ENCODE measurements around the gene CERS1. TPM values are rescaled to one million over a fixed set of nuclear protein-coding genes. Genes with fewer than 3 reads are reported as not detected.

Gene CERS1
- total RNA-seq, 1 donor: 1.3 TPM

DNA sequence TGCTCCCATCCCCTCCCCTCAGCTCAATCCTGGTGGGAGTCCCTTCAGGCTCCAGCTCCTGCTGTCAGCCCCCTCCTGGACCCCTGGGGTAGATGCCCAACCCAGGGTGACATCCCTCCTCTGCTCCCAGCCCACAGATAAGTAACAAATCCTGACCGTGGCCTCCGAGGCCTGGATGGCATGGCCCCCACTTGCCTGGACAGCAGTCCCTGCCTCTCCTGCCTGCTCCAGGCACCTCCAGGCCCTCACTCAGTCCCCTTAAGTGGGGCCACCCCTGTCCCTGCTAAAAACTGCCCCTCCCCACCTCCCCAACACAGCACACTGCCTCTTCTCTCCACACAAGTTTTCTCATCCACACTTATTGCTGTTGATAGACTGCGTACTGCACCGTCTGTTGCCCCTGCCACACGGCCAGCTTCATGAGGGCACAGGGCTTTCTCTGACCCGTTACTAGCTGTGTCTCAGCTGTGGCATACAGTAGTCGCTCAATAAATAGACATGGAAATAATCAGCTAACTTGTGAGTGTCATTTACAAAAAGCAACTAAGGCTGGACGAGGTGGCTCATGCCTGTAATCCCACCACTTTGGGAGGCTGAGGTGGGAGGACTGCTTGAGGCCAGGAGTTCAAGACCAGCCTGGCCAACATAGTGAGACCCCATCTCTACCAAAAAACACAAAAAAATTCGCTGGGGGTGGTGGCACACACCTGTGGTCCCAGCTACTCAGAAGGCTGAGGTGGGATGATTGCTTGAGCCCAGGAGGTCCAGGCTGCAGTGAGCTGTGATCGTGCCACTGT lies 5.8 kb downstream of the CERS1 start:
- no peak for DNase-seq (ENCODE audit: low read depth)
- TF ChIP-seq, protein P1, sequence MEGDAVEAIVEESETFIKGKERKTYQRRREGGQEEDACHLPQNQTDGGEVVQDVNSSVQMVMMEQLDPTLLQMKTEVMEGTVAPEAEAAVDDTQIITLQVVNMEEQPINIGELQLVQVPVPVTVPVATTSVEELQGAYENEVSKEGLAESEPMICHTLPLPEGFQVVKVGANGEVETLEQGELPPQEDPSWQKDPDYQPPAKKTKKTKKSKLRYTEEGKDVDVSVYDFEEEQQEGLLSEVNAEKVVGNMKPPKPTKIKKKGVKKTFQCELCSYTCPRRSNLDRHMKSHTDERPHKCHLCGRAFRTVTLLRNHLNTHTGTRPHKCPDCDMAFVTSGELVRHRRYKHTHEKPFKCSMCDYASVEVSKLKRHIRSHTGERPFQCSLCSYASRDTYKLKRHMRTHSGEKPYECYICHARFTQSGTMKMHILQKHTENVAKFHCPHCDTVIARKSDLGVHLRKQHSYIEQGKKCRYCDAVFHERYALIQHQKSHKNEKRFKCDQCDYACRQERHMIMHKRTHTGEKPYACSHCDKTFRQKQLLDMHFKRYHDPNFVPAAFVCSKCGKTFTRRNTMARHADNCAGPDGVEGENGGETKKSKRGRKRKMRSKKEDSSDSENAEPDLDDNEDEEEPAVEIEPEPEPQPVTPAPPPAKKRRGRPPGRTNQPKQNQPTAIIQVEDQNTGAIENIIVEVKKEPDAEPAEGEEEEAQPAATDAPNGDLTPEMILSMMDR (IDR thresholded peaks at IDR 0.05; ENCODE audit: insufficient read depth, low read depth, low read length): no peak

DNA sequence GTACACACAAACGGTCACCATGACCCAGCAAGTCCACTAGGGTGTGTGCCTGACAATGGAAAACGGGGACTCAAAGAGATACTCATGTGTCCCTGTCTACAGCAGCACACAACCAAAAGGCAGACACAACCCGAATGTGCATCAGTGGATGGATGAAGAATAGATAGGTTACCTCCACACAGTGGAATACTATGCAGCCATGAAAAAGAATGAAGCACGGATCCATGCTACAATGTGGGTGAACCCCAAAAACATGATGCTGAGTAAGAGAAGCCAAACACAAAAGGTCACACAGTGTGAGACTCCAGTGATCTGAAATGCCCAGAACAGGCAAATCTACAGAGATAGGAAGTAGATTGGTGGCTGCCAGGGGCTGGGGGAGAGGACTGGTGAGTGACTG lies 9.0 kb downstream of the CERS1 start:
- DNase-seq (ENCODE audit: low read depth): no peak
- TF ChIP-seq, protein P1 (IDR thresholded peaks at IDR 0.05; ENCODE audit: insufficient read depth, low read depth, low read length): no peak
- no peak overlapping the region for H3K4me3 ChIP-seq (ENCODE audit: low read depth, low read length)

More for the DNA sequence above, 5.8 kb downstream of the CERS1 start:
- no peak overlapping the region for H3K4me3 ChIP-seq (ENCODE audit: low read depth, low read length)

DNA sequence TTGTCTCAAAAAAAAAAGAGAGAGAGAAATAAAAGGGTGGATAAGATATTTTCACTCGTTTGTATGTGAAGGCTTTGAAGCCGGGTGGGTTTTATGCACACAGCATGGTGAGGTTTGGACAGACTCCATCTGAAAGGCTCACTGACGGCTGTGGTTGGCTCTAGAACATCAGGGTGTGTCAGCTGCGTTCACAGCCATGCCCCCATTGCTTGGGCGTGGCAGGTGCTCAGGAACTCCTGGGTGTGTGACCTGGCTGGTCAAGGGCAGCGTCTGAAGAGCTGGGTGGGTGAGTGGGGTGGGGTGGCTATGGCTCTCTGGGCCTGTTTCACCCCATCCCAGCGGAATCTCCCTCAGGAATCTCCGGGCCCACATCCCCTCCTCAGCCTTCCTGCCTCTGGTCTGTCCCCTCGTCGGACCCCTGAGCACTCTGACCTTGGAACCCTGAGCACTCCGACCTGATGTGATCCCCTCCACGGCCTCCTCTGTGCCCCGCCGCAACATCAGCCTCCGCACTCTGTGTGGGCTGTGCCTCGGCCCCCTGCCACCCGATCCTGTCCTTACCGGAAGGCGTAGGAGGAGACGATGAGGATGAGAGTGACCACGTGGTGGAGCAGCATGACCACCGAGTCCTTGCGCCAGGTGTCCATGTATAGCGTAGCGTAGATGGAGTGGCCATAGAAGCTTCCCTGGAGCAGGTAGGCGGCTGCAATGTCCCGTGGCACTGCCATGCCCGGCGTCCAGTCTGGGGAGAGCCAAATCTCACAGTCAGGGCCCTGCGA lies 12.2 kb downstream of the CERS1 start:
- H3K4me3 ChIP-seq (ENCODE audit: low read depth, low read length): no peak overlapping the region
- no peak for DNase-seq (ENCODE audit: low read depth)
- TF ChIP-seq, protein P1 (IDR thresholded peaks at IDR 0.05; ENCODE audit: insufficient read depth, low read depth, low read length): no peak

DNA sequence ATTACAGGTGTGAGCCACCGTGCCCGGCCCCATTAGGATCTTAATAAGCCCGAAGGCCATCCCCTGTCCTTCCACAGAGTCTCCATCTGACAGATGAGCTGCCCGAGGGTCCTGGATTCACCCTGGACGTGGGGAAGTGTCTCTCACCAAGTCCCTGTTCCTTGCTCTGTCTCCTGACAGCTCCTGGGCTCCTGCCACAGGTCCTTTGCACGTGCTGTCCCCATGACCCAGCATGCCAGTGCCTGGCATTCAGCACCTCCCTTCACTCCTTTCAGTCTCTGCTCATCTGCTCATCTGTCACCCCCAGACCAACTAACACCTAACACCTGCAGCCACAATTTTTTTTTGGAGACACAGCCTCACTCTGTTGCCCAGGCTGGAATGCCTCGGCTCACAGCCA lies 14.5 kb downstream of the CERS1 start:
- H3K4me3 ChIP-seq (ENCODE audit: low read depth, low read length): no peak overlapping the region
- DNase-seq (ENCODE audit: low read depth): no peak
- TF ChIP-seq, protein P1 (IDR thresholded peaks at IDR 0.05; ENCODE audit: insufficient read depth, low read depth, low read length): no peak

DNA sequence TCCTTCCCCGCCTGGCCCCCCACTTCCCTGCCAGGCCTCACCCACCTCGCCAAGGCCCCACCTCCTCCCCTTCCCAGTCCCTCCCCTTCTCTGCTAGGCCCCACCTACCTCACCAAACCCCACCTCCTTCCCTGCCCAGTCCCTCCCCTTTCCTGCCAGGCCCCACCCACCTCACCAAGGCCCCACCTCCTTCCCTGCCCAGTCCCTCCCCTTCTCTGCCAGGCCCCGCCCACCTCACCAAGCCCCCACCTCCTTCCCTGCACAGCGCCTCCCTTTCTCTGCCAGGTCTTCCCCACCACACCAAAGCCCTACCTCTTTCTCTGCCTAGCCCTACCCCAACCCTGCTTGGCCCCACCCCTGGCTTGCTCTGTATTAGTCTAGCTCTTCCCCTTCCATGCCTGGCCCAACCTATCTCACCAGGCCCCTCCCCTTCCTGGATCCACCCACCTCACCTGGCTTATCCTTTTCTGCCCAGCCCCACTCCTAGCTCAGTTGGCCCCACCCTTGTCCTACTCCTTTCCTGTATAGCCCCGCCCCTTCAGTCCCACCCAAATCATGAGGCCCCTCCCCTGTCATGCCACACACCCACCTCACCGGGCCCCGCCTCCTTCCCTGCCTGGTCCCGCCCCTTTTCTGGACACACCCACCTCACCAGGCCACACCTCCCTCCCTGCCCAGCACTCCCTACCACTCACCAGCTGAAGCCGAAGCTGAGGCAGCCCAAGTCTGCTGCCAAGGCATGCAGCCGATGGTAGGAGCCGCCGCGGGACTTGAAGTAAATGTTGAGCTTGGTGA lies 16.2 kb downstream of the CERS1 start:
- no peak for DNase-seq (ENCODE audit: low read depth)

More for the DNA sequence above, 16.2 kb downstream of the CERS1 start:
- TF ChIP-seq, protein P1 (IDR thresholded peaks at IDR 0.05; ENCODE audit: insufficient read depth, low read depth, low read length): no peak
- no peak overlapping the region for H3K4me3 ChIP-seq (ENCODE audit: low read depth, low read length)
